H1 (cell line): Measurements from ENCODE around the gene IDH2. TPM values are rescaled to one million over a fixed set of nuclear protein-coding genes. Genes with fewer than 3 reads are reported as not detected.

Experiments used
- CTCF ChIA-PET: fragments of 300-600 bp; sonication (Branson Sonifier 250); formaldehyde crosslinking; loops from one replicate; lab custom pipeline; 2021; ENCODE audit not compliant: partially characterized antibody; lab: Charles Lee
- POLR2A ChIA-PET: fragments of 300-600 bp; sonication (Branson Sonifier 250); formaldehyde crosslinking; loops from one replicate; lab custom pipeline; 2021; ENCODE audit warnings: inconsistent platforms; ENCODE audit not compliant: partially characterized antibody; lab: Charles Lee
- DNase-seq, 2 experiments: peaks; one replicate each; pipeline versions ENCODE4 v3.0.0 to v3.0.0-alpha.2; 2010 to 2022; ENCODE audit warnings: low spot score in 2 of 2, low read depth in 1 of 2, mixed read lengths in 1 of 2
- FAIRE-seq: peaks from 2 replicates; lab custom pipeline; 2011; peaks lifted over from hg19 to GRCh38; lab: Jason Lieb, UNC
- H2AFZ ChIP-seq: 2 replicates; pipeline ENCODE4 v1.8.1; 2012; ENCODE audit warnings: low read length, inconsistent platforms
- H2AK5ac ChIP-seq: 2 replicates; pipeline ENCODE4 v1.6.1; 2013; ENCODE audit warnings: low read depth, low read length
- H2BK120ac ChIP-seq: replicated peaks from 2 replicates; pipeline ENCODE3; 2013; ENCODE audit warnings: low read depth, low read length, inconsistent platforms
- H2BK12ac ChIP-seq: 2 replicates; pipeline ENCODE4 v1.6.1; 2013; ENCODE audit warnings: low read depth, low read length
- H2BK15ac ChIP-seq: 2 replicates; pipeline ENCODE4 v1.6.1; 2013; ENCODE audit warnings: low read length
- H2BK20ac ChIP-seq: 2 replicates; pipeline ENCODE4 v1.6.1; 2013; ENCODE audit warnings: low read length
- H2BK5ac ChIP-seq: 2 replicates; pipeline ENCODE4 v1.6.1; 2013; ENCODE audit warnings: low read depth, low read length
- H3K14ac ChIP-seq: 2 replicates; pipeline ENCODE4 v1.6.1; 2013; ENCODE audit warnings: inconsistent platforms; ENCODE audit not compliant: insufficient read length
- H3K18ac ChIP-seq: 2 replicates; pipeline ENCODE4 v1.6.1; 2013; ENCODE audit warnings: low read length; ENCODE audit errors: extremely low read depth
- H3K23ac ChIP-seq: 2 replicates; pipeline ENCODE4 v1.6.1; 2013; ENCODE audit warnings: inconsistent platforms; ENCODE audit not compliant: insufficient read length
- H3K23me2 ChIP-seq: 2 replicates; pipeline ENCODE4 v1.6.1; 2013; ENCODE audit warnings: low read depth, low read length
- H3K27ac ChIP-seq: 2 replicates; pipeline ENCODE4 v1.6.1; 2011; ENCODE audit warnings: low read depth, low read length, inconsistent platforms
- H3K27me3 ChIP-seq, 4 experiments: replicated peaks in 1 of 4; 1 replicate in 1 of 4; 2 replicates in 3 of 4; pipeline versions ENCODE4 v1.6.1 to v1.8.1; 2011 to 2013; ENCODE audit warnings: low read length in 3 of 4, mild to moderate bottlenecking in 3 of 4, inconsistent platforms in 2 of 4, mixed read lengths in 2 of 4, moderate library complexity in 1 of 4; ENCODE audit not compliant: control insufficient read depth in 3 of 4, insufficient read depth in 3 of 4; ENCODE audit errors: extremely low read depth in 1 of 4
- H3K36me3 ChIP-seq, 4 experiments: 2 replicates each; pipeline versions ENCODE4 v1.6.1 to v1.8.1; 2011 to 2013; ENCODE audit warnings: mild to moderate bottlenecking in 4 of 4, low read length in 3 of 4, moderate library complexity in 2 of 4, control low read depth in 1 of 4, inconsistent platforms in 1 of 4; ENCODE audit not compliant: insufficient read depth in 4 of 4, control insufficient read depth in 2 of 4
- H3K4ac ChIP-seq: replicated peaks from 2 replicates; pipeline ENCODE3; 2013; ENCODE audit warnings: low read length, low read depth, mixed read lengths, inconsistent platforms; ENCODE audit not compliant: insufficient read length
- H3K4me1 ChIP-seq, 4 experiments: replicated peaks in 1 of 4; 1 replicate in 1 of 4; 2 replicates in 3 of 4; pipeline versions ENCODE4 v1.6.1 to v1.8.1; 2011 to 2013; ENCODE audit warnings: low read length in 3 of 4, inconsistent platforms in 2 of 4, mixed read lengths in 1 of 4; ENCODE audit not compliant: insufficient read depth in 4 of 4, control insufficient read depth in 3 of 4
- H3K4me2 ChIP-seq, 2 experiments: 2 replicates each; pipeline versions ENCODE4 v1.6.1 to v1.8.1; 2011 to 2013; ENCODE audit warnings: low read depth in 2 of 2, low read length in 2 of 2, control low read depth in 1 of 2, inconsistent platforms in 1 of 2, mild to moderate bottlenecking in 1 of 2; ENCODE audit not compliant: insufficient read depth in 1 of 2
- H3K4me3 ChIP-seq, 4 experiments: fragments of 200-600, 300-600 bp in 1 of 4; sonication (generic), shearing (Covaris generic), sonication (Bioruptor Twin) in 1 of 4; 2 replicates each; pipeline versions ENCODE4 v1.5.1 to v1.8.1; 2011 to 2016; ENCODE audit warnings: low read length in 4 of 4, low read depth in 3 of 4, control low read depth in 2 of 4, inconsistent platforms in 2 of 4, mild to moderate bottlenecking in 2 of 4, mixed read lengths in 1 of 4, moderate library complexity in 1 of 4; ENCODE audit not compliant: insufficient read depth in 2 of 4; ENCODE audit errors: extremely low read depth in 1 of 4
- H3K56ac ChIP-seq: replicated peaks from 2 replicates; pipeline ENCODE3; 2013; ENCODE audit warnings: low read depth, mild to moderate bottlenecking, mixed read lengths, low read length, inconsistent platforms; ENCODE audit not compliant: insufficient read length
- H3K79me1 ChIP-seq: 2 replicates; pipeline ENCODE4 v1.6.1; 2013; ENCODE audit warnings: low read depth, low read length, control low read depth
- H3K79me2 ChIP-seq, 2 experiments: 2 replicates each; pipeline versions ENCODE4 v1.6.1 to v1.8.1; 2012 to 2013; ENCODE audit warnings: low read length in 2 of 2, mild to moderate bottlenecking in 2 of 2, inconsistent platforms in 1 of 2; ENCODE audit not compliant: insufficient read depth in 2 of 2, control insufficient read depth in 1 of 2
- H3K9ac ChIP-seq, 4 experiments: replicated peaks in 1 of 4; 1 replicate in 1 of 4; 2 replicates in 3 of 4; pipeline versions ENCODE4 v1.6.1 to v1.8.1; 2011 to 2013; ENCODE audit warnings: low read depth in 3 of 4, low read length in 3 of 4, control low read depth in 2 of 4, mild to moderate bottlenecking in 2 of 4, moderate library complexity in 2 of 4, inconsistent platforms in 1 of 4; ENCODE audit errors: extremely low read depth in 1 of 4
- H3K9me3 ChIP-seq, 2 experiments: 2 replicates each; pipeline versions ENCODE4 v1.6.1 to v1.8.1; 2012 to 2013; ENCODE audit warnings: mild to moderate bottlenecking in 2 of 2, moderate library complexity in 2 of 2, control low read depth in 1 of 2, inconsistent platforms in 1 of 2, low read depth in 1 of 2, low read length in 1 of 2, mixed read lengths in 1 of 2; ENCODE audit not compliant: insufficient read depth in 2 of 2
- H4K20me1 ChIP-seq, 2 experiments: replicated peaks in 1 of 2; 2 replicates each; pipeline versions ENCODE3 to v1.8.1; 2011 to 2013; ENCODE audit warnings: inconsistent platforms in 2 of 2, low read length in 2 of 2, mild to moderate bottlenecking in 1 of 2; ENCODE audit not compliant: insufficient read depth in 2 of 2, control insufficient read depth in 1 of 2
- H4K5ac ChIP-seq: 2 replicates; pipeline ENCODE4 v1.6.1; 2013; ENCODE audit warnings: low read length, low read depth, mixed read lengths, inconsistent platforms; ENCODE audit not compliant: insufficient read length
- H4K8ac ChIP-seq: 2 replicates; pipeline ENCODE4 v1.8.0; 2013; ENCODE audit warnings: mild to moderate bottlenecking, moderate library complexity, low read length, inconsistent platforms; ENCODE audit not compliant: insufficient read depth; ENCODE audit errors: extremely low read depth
- H4K91ac ChIP-seq: replicated peaks from 2 replicates; pipeline ENCODE3; 2013; ENCODE audit warnings: low read length, mixed read lengths, inconsistent platforms; ENCODE audit not compliant: insufficient read length
- JUN ChIP-seq: IDR thresholded peaks from 2 replicates; pipeline ENCODE4 v1.6.1; 2011; ENCODE audit warnings: low read depth, mild to moderate bottlenecking, improper control_type of control experiment, low read length
- KDM1A ChIP-seq: fragments of 200-600, 300-600 bp; sonication (generic); IDR thresholded peaks from 2 replicates; pipeline ENCODE4 v1.7.1; 2016; ENCODE audit warnings: mild to moderate bottlenecking, low read length, borderline replicate concordance
- KDM4A ChIP-seq: IDR thresholded peaks from one replicate; pipeline ENCODE4 v1.7.1; 2012; ENCODE audit warnings: low read depth, mild to moderate bottlenecking, moderate library complexity, low read length, inconsistent platforms; ENCODE audit not compliant: severe bottlenecking
- MAX ChIP-seq: IDR thresholded peaks from 2 replicates; pipeline ENCODE4 v1.6.1; 2012; ENCODE audit warnings: inconsistent platforms
- RBBP5 ChIP-seq: IDR thresholded peaks from 2 replicates; pipeline ENCODE4 v1.7.1; 2012; ENCODE audit warnings: low read depth, mild to moderate bottlenecking, inconsistent platforms, low read length, moderate library complexity, borderline replicate concordance
- RNF2 ChIP-seq: fragments of 200-900, 300-1000 bp; sonication (generic); IDR thresholded peaks from 2 replicates; pipeline ENCODE4 v1.7.1; 2016; ENCODE audit warnings: borderline replicate concordance, low read depth, mild to moderate bottlenecking, antibody characterized with exemption, low read length; ENCODE audit not compliant: poor library complexity, severe bottlenecking; ENCODE audit errors: missing control alignments
- SIRT6 ChIP-seq: IDR thresholded peaks from one replicate; pipeline ENCODE4 v1.7.1; 2012; ENCODE audit warnings: low read length, inconsistent platforms
- SUZ12 ChIP-seq: fragments of 200-600 bp; sonication (generic); IDR thresholded peaks from 2 replicates; pipeline ENCODE4 v1.6.1; 2012; ENCODE audit warnings: mild to moderate bottlenecking, inconsistent platforms, low read length, moderate library complexity, mixed read lengths
- WGBS, 2 experiments: shearing (Covaris generic) in 1 of 2; methylation state at CpG; one replicate each; pipeline versions ENCODE4 v1.1.6 to v1.1.7; 2013 to 2015; ENCODE audit warnings: low lambda C conversion rate in 2 of 2, mixed read lengths in 2 of 2, inconsistent platforms in 1 of 2, low coverage in 1 of 2, missing lambda C conversion rate in 1 of 2; ENCODE audit not compliant: insufficient replicate concordance in 2 of 2, insufficient coverage in 1 of 2, insufficient read length in 1 of 2; ENCODE audit errors: extremely low coverage in 1 of 2, missing lambda C conversion rate in 1 of 2; 5-methylcytosine and 5-hydroxymethylcytosine counted together
- polyA plus RNA-seq, 7 experiments: library from polyadenylated mRNA; depleted of rRNA in 3 of 7; stranded (reverse) in 5 of 7; unstranded in 2 of 7; fragments of >200 nt in 5 of 7; fragments of 200-250 nt in 2 of 7; gene quantifications; 1 replicate in 5 of 7; 2 replicates in 1 of 7; 4 replicates in 1 of 7; pipeline versions ENCODE4 v1.2.1 to v1.2.3, GENCODE V29; 2011 to 2013; ENCODE audit warnings: missing spikeins in 2 of 7, mixed read lengths in 2 of 7
- total RNA-seq: library from RNA; stranded (reverse); fragmentation: NEBNext Ultra II Directional; extraction: Animal tissue kit (Norgen Biotek cat#: 25700); gene quantifications from 2 replicates; pipeline ENCODE4 v1.2.1, GENCODE V29; 2021

The IDH2 gene
- total and polyA plus RNA-seq, 2 of the 8 experiments (the other 6 are each of a cell fraction or from before 2014, with no cell fraction given): 64.2 to 84.6 TPM

- FAIRE-seq: no peak
- no peak overlapping the region for H3K4me2 ChIP-seq
- 84% methylated on average over 8 of the region's 10 CpGs; no CpG with 5 or more reads in 1 of the 2 experiments for WGBS, 2 experiments
- TF ChIP-seq RBBP5: no peak
- no peak for TF ChIP-seq RNF2
- TF ChIP-seq SUZ12: no peak
- no peak for TF ChIP-seq KDM1A
- no peak for TF ChIP-seq KDM4A
- TF ChIP-seq SIRT6: no peak
- TF ChIP-seq JUN: no peak
- TF ChIP-seq MAX: no peak
Measured at GRCh38 chr15:90035840-90036230, 66.4 kb downstream of the IDH2 start.

More at GRCh38 chr15:90035840-90036230, 66.4 kb downstream of the IDH2 start:
- H3K9ac ChIP-seq: no peak overlapping the region; a peak in 1 of 7 replicates
- H3K9me3 ChIP-seq: no peaks in the 10 kb centered on the region
- H2BK15ac ChIP-seq: no peak overlapping the region
- H3K23me2 ChIP-seq: peaks cover 2% of the 10 kb centered on the region; the same call in 1 of the 2 replicates
- H4K8ac ChIP-seq: peak overlapping the region; percentile 20; the same call in 1 of the 2 replicates
- H2AFZ ChIP-seq: no peak overlapping the region
- DNase-seq: no peak
- no peak overlapping the region for H2BK120ac ChIP-seq
- CTCF ChIA-PET: interaction anchor here (0.7 to 2.0 kb wide), 5 partner anchors 15 to 371 kb away, joined by 3 to 6 read pairs (median 4); partner anchors contain the start of gene ZNF710
- H3K27ac ChIP-seq: no peak overlapping the region
- no peak overlapping the region for H2BK5ac ChIP-seq
- H4K5ac ChIP-seq: no peak overlapping the region
- H3K79me1 ChIP-seq: peaks cover 7% of the 10 kb centered on the region
- no peaks in the 10 kb centered on the region for H3K27me3 ChIP-seq
- no peak overlapping the region for H3K56ac ChIP-seq
- peak overlapping the region; percentile 46 for H4K91ac ChIP-seq
- H3K18ac ChIP-seq: no peak overlapping the region
- H2BK20ac ChIP-seq: no peak overlapping the region
- no peak overlapping the region for H2BK12ac ChIP-seq
- H3K4me3 ChIP-seq: no peak overlapping the region
- H3K79me2 ChIP-seq: no peaks in the 10 kb centered on the region
- no peak overlapping the region for H3K4ac ChIP-seq
- H3K36me3 ChIP-seq: no peaks in the 10 kb centered on the region
- no peak overlapping the region; the same call in 1 of the 2 replicates for H2AK5ac ChIP-seq
- H3K23ac ChIP-seq: no peak overlapping the region
- peaks cover 0 to 29% (median 11%) of the 10 kb centered on the region in 4 experiments; a peak in 3 of 7 replicates for H3K4me1 ChIP-seq
- H4K20me1 ChIP-seq: peaks cover 0 to 3% of the 10 kb centered on the region in 2 experiments
- POLR2A ChIA-PET: interaction anchor here (0.6 to 1.1 kb wide), 2 partner anchors 20 to 26 kb away, joined by 3 to 4 read pairs; no protein-coding TSS in a partner anchor
- H3K14ac ChIP-seq: no peak overlapping the region
